ENCODE measurements around the gene SETD2. TPM values are rescaled to one million over a fixed set of nuclear protein-coding genes. Genes with fewer than 3 reads are reported as not detected.
A peak's percentile ranks its signal among the peaks of the same experiment; 100 is the strongest.

Gene SETD2
- total and polyA plus RNA-seq, 9 of the 15 experiments (the other 6 are each of a cell fraction or from before 2014, with no cell fraction given), result 8.2 to 44.0 (median 33.6) TPM

DNA sequence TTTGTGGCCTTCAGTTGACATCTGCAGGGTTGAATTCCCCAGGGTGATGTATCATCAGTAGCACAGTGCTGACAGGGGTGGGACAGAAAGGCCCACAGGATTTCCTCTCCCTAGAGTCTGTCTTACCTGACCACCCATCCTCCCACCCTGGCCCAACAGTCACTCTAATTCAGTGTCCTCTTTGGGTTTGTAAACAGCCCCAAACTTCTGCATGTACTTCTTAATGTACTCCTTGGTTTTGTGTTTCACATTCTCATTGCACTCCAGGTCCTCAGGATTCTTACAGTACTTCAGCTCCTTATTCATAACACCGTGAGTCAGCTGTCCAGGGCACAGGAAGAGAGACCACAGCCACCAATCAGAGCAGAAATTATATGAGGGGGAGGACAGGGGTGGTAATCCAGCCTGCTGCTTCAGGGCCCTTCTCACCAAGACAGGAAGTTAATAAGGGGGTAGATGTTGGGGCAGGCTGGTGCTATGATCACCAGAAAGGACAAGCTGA is 146.9 kb downstream of the SETD2 start (continued):
- TF ChIP-seq, protein P1, sequence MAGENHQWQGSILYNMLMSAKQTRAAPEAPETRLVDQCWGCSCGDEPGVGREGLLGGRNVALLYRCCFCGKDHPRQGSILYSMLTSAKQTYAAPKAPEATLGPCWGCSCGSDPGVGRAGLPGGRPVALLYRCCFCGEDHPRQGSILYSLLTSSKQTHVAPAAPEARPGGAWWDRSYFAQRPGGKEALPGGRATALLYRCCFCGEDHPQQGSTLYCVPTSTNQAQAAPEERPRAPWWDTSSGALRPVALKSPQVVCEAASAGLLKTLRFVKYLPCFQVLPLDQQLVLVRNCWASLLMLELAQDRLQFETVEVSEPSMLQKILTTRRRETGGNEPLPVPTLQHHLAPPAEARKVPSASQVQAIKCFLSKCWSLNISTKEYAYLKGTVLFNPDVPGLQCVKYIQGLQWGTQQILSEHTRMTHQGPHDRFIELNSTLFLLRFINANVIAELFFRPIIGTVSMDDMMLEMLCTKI (IDR thresholded peaks at IDR 0.05; ENCODE audit: partially characterized antibody), result no peak
- TF ChIP-seq SNIP1 (IDR thresholded peaks at IDR 0.05; ENCODE audit: low read depth) (no peak), ZNF444 (CRISPR knock-in tag; IDR thresholded peaks at IDR 0.05) (no peak), POLR2A (conservative IDR thresholded peaks at IDR 0.05) (peak; percentile 60), NCOR1 (IDR thresholded peaks at IDR 0.05) (peak; percentile 33; the same call in 1 of the 2 replicates), FUS (optimal IDR thresholded peaks at IDR 0.05; ENCODE audit: low read depth, low read length) (no peak), ZFX (CRISPR knock-in tag; IDR thresholded peaks at IDR 0.05) (no peak), TCF7L2 (IDR thresholded peaks at IDR 0.05; ENCODE audit: low read depth, low read length) (no peak), ARID2 (IDR thresholded peaks at IDR 0.05) (no peak), FOS (IDR thresholded peaks at IDR 0.05; ENCODE audit: extremely low read depth, insufficient read length) (no peak), ZC3H8 (IDR thresholded peaks at IDR 0.05) (no peak), RAD21 (CRISPR knock-in tag; conservative IDR thresholded peaks at IDR 0.05 in 1 of 2, IDR thresholded peaks at IDR 0.05 in 1 of 2) (0 out of 4 replicates have a peak, but pooled peaks of 1 of the 2 experiments have one; percentile 1), CBX2 (IDR thresholded peaks at IDR 0.05; ENCODE audit: insufficient read depth, low read length, poor library complexity, severe bottlenecking) (no peak), MAFK (IDR thresholded peaks at IDR 0.05; ENCODE audit: low read length) (peak; percentile 78), SIN3B (IDR thresholded peaks at IDR 0.05; ENCODE audit: low read depth) (no peak), ZNF146 (CRISPR knock-in tag; IDR thresholded peaks at IDR 0.05; ENCODE audit: unreplicated experiment) (no peak), RBM17 (IDR thresholded peaks at IDR 0.05; ENCODE audit: borderline replicate concordance, low read depth, low read length) (no peak), ZNF121 (CRISPR knock-in tag; conservative IDR thresholded peaks at IDR 0.05) (no peak), SMARCE1 (IDR thresholded peaks at IDR 0.05) (peak; percentile 83), HIVEP1 (CRISPR knock-in tag; IDR thresholded peaks at IDR 0.05) (no peak), NFE2L1 (tag; IDR thresholded peaks at IDR 0.05; ENCODE audit: borderline replicate concordance, low read depth) (no peak), SMAD1 (IDR thresholded peaks at IDR 0.05; ENCODE audit: low read depth, low read length, partially characterized antibody) (peak; percentile 29)
- TF ChIP-seq, protein P2, sequence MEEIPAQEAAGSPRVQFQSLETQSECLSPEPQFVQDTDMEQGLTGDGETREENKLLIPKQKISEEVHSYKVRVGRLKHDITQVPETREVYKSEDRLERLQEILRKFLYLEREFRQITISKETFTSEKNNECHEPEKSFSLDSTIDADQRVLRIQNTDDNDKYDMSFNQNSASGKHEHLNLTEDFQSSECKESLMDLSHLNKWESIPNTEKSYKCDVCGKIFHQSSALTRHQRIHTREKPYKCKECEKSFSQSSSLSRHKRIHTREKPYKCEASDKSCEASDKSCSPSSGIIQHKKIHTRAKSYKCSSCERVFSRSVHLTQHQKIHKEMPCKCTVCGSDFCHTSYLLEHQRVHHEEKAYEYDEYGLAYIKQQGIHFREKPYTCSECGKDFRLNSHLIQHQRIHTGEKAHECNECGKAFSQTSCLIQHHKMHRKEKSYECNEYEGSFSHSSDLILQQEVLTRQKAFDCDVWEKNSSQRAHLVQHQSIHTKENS (CRISPR knock-in tag; IDR thresholded peaks at IDR 0.05), result no peak
- TF ChIP-seq, protein P3, sequence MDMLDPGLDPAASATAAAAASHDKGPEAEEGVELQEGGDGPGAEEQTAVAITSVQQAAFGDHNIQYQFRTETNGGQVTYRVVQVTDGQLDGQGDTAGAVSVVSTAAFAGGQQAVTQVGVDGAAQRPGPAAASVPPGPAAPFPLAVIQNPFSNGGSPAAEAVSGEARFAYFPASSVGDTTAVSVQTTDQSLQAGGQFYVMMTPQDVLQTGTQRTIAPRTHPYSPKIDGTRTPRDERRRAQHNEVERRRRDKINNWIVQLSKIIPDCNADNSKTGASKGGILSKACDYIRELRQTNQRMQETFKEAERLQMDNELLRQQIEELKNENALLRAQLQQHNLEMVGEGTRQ (CRISPR knock-in tag; IDR thresholded peaks at IDR 0.05), result no peak
- TF ChIP-seq, protein P4, sequence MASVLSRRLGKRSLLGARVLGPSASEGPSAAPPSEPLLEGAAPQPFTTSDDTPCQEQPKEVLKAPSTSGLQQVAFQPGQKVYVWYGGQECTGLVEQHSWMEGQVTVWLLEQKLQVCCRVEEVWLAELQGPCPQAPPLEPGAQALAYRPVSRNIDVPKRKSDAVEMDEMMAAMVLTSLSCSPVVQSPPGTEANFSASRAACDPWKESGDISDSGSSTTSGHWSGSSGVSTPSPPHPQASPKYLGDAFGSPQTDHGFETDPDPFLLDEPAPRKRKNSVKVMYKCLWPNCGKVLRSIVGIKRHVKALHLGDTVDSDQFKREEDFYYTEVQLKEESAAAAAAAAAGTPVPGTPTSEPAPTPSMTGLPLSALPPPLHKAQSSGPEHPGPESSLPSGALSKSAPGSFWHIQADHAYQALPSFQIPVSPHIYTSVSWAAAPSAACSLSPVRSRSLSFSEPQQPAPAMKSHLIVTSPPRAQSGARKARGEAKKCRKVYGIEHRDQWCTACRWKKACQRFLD (CRISPR knock-in tag; IDR thresholded peaks at IDR 0.05), result no peak
- TF ChIP-seq, protein P5, sequence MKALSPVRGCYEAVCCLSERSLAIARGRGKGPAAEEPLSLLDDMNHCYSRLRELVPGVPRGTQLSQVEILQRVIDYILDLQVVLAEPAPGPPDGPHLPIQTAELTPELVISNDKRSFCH (CRISPR knock-in tag; IDR thresholded peaks at IDR 0.05), result no peak
- TF ChIP-seq, protein P5 (tag; IDR thresholded peaks at IDR 0.05), result no peak
